Hepatocyte (in vitro differentiated cells): ENCODE measurements around the gene FAM193A. TPM values are rescaled to one million over a fixed set of nuclear protein-coding genes. Genes with fewer than 3 reads are reported as not detected.
A peak's percentile ranks its signal among the peaks of the same experiment; 100 is the strongest.

Experiments used
- DNase-seq: peaks from one replicate; pipeline ENCODE4 v3.0.0-alpha.2; 2016; ENCODE audit warnings: low spot score
- H2AFZ ChIP-seq: fragments of 200-600 bp; sonication (generic); 2 replicates; pipeline ENCODE4 v1.6.0; 2016; ENCODE audit warnings: antibody characterized with exemption, mild to moderate bottlenecking
- H3K27ac ChIP-seq: fragments of 200-600 bp; sonication (generic); 2 replicates; pipeline ENCODE4 v1.5.1; 2016; ENCODE audit warnings: mild to moderate bottlenecking
- H3K27me3 ChIP-seq: fragments of 200-600 bp; sonication (generic); 2 replicates; pipeline ENCODE4 v1.6.1; 2016
- H3K36me3 ChIP-seq: fragments of 200-600 bp; sonication (generic); replicated peaks from 2 replicates; pipeline ENCODE4 v1.5.1; 2016; ENCODE audit warnings: low read depth; ENCODE audit not compliant: insufficient read depth
- H3K4me1 ChIP-seq: fragments of 200-600 bp; sonication (generic); 2 replicates; pipeline ENCODE4 v1.5.1; 2016; ENCODE audit warnings: mild to moderate bottlenecking, moderate library complexity; ENCODE audit not compliant: insufficient read depth
- H3K4me2 ChIP-seq: fragments of 200-600 bp; sonication (generic); 2 replicates; pipeline ENCODE4 v1.6.0; 2016
- H3K4me3 ChIP-seq: fragments of 200-600 bp; sonication (generic); 2 replicates; pipeline ENCODE4 v1.5.1; 2016; ENCODE audit warnings: mild to moderate bottlenecking
- H3K79me2 ChIP-seq: fragments of 200-600 bp; sonication (generic); 2 replicates; pipeline ENCODE4 v1.6.0; 2017; ENCODE audit warnings: mild to moderate bottlenecking
- H3K9me2 ChIP-seq: fragments of 200-600 bp; sonication (generic); replicated peaks from 2 replicates; pipeline ENCODE4 v1.6.0; 2017; ENCODE audit warnings: mild to moderate bottlenecking; ENCODE audit not compliant: insufficient read depth
- H3K9me3 ChIP-seq: fragments of 200-600 bp; sonication (generic); 2 replicates; pipeline ENCODE4 v1.5.1; 2016; ENCODE audit warnings: low read depth, mild to moderate bottlenecking
- H4K20me1 ChIP-seq: fragments of 200-600 bp; sonication (generic); 2 replicates; pipeline ENCODE4 v1.6.0; 2016; ENCODE audit warnings: mild to moderate bottlenecking; ENCODE audit not compliant: insufficient read depth, poor library complexity, severe bottlenecking
- CTCF ChIP-seq: fragments of 200-600 bp; sonication (generic); IDR thresholded peaks from 2 replicates; pipeline ENCODE4 v1.5.1; 2016; ENCODE audit warnings: antibody characterized with exemption, mild to moderate bottlenecking; ENCODE audit not compliant: poor library complexity
- EZH2 ChIP-seq: fragments of 200-600 bp; sonication (generic); IDR thresholded peaks from 2 replicates; pipeline ENCODE4 v1.6.1; 2016; ENCODE audit warnings: antibody characterized with exemption, mild to moderate bottlenecking, borderline replicate concordance
- EZH2phosphoT487 ChIP-seq: fragments of 200-600 bp; sonication (generic); IDR thresholded peaks from one replicate; pipeline ENCODE4 v1.6.1; 2018; ENCODE audit warnings: antibody characterized with exemption, mild to moderate bottlenecking, low read depth, moderate library complexity; ENCODE audit not compliant: unreplicated experiment, severe bottlenecking
- WGBS: methylation state at CpG from one replicate; pipeline ENCODE4 v1.1.6; 2016; ENCODE audit warnings: low lambda C conversion rate; ENCODE audit errors: missing lambda C conversion rate; 5-methylcytosine and 5-hydroxymethylcytosine counted together
- polyA plus RNA-seq: library from polyadenylated mRNA; unstranded; fragments of >200 nt; fragmentation: Nextera tagmentation; extraction: Ambion mirVana; gene quantifications from 2 replicates; pipeline ENCODE4 v1.2.1, GENCODE V29; 2016
- total RNA-seq: library from RNA; depleted of rRNA; stranded (reverse); fragments of >200 nt; gene quantifications from 2 replicates; pipeline ENCODE4 v1.2.3, GENCODE V29; 2014

Gene FAM193A
- total and polyA plus RNA-seq, 2 experiments from 2014 or later = 11.4 to 15.8 TPM

DNA sequence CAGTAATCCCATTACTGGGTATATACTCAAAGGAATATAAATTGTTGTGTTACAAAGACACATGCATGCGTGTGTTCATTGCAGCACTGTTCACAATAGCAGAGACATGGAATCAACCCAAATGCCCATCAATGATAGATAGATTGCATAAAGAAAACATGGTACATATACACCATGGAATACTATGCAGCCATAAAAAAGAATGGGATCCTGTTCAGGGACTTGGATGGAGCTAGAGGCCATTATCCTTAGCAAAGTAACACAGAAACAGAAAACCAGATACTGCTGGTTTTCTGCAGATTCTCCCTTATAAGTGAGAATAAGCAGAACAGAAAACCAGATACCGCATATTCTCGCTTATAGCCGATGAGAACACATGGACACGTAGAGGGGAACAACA is 43.5 kb downstream of the FAM193A start:
- peaks cover 19% of the 10 kb centered on the region for H3K4me1 ChIP-seq

DNA sequence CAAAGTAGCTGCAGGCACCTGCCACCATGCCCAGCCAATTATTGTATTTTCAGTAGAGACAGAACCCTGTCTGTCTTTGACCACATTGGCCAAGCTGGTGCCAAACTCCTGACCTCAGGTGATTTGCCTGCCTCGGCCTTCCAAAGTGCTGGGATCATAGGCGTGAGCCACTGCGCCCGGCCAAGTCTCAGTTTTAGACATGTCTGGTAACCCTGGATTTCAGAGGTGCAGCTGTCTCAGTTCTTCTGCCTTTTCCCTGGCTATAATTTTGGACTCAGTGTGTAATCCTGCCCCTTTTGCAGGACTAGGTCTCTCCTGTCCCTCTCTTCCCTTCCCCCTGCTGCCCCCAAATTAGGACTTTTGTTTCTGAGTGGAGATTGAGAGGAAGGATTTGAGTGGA is 46.6 kb downstream of the FAM193A start:
- H3K9me2 ChIP-seq = no peaks in the 10 kb centered on the region
- H3K36me3 ChIP-seq = no peaks in the 10 kb centered on the region
- peak overlapping the region; percentile 37 for H3K27ac ChIP-seq
- H4K20me1 ChIP-seq = peaks cover 79% of the 10 kb centered on the region
- TF ChIP-seq EZH2phosphoT487 (no peak), CTCF (no peak), EZH2 (no peak)
- H3K27me3 ChIP-seq = no peaks in the 10 kb centered on the region
- peak overlapping the region; percentile 70 for H3K4me2 ChIP-seq
- 76% methylated on average over 4 of the region's 4 CpGs for WGBS
- no peak overlapping the region for H2AFZ ChIP-seq
- no peak for DNase-seq
- no peak overlapping the region for H3K4me3 ChIP-seq
- H3K9me3 ChIP-seq = no peaks in the 10 kb centered on the region
- H3K4me1 ChIP-seq = peaks cover 19% of the 10 kb centered on the region
- H3K79me2 ChIP-seq = peaks cover 96% of the 10 kb centered on the region

More for the DNA sequence above, 43.5 kb downstream of the FAM193A start:
- no peak for DNase-seq
- Histone ChIP-seq H2AFZ (no peak overlapping the region), H3K36me3 (no peaks in the 10 kb centered on the region), H3K4me3 (no peak overlapping the region), H4K20me1 (peaks cover 79% of the 10 kb centered on the region), H3K27me3 (no peaks in the 10 kb centered on the region), H3K9me2 (no peaks in the 10 kb centered on the region), H3K4me2 (no peak overlapping the region), H3K79me2 (peaks cover 96% of the 10 kb centered on the region), H3K27ac (no peak overlapping the region), H3K9me3 (no peaks in the 10 kb centered on the region)
- no peak for TF ChIP-seq CTCF
- TF ChIP-seq EZH2phosphoT487 = no peak
- no peak for TF ChIP-seq EZH2
- 94% methylated on average over 5 of the region's 5 CpGs for WGBS

GRCh38 chr4:2583517-2583916 is 47.1 kb downstream of the FAM193A start:
- peaks cover 96% of the 10 kb centered on the region for H3K79me2 ChIP-seq
- H4K20me1 ChIP-seq = peaks cover 81% of the 10 kb centered on the region
- H3K9me3 ChIP-seq = no peaks in the 10 kb centered on the region
- peak overlapping the region; percentile 37 for H3K27ac ChIP-seq
- peak overlapping the region; percentile 70 for H3K4me2 ChIP-seq
- no peak overlapping the region for H2AFZ ChIP-seq
- peak; percentile 54 for DNase-seq
- no peak for TF ChIP-seq CTCF
- peaks cover 19% of the 10 kb centered on the region for H3K4me1 ChIP-seq
- no peaks in the 10 kb centered on the region for H3K9me2 ChIP-seq
- 20% methylated on average over 4 of the region's 4 CpGs for WGBS
- H3K36me3 ChIP-seq = no peaks in the 10 kb centered on the region
- no peak overlapping the region for H3K4me3 ChIP-seq
- H3K27me3 ChIP-seq = no peaks in the 10 kb centered on the region

- H3K79me2 ChIP-seq = peaks cover 96% of the 10 kb centered on the region
- peaks cover 99% of the 10 kb centered on the region for H4K20me1 ChIP-seq
- WGBS = 98% methylated on average over 5 of the region's 5 CpGs
These were observed 50.1 kb downstream of the FAM193A start for GRCh38 chr4:2586502-2586901.

More at GRCh38 chr4:2586502-2586901, 50.1 kb downstream of the FAM193A start:
- Histone ChIP-seq H3K36me3 (no peaks in the 10 kb centered on the region), H3K4me1 (peaks cover 26% of the 10 kb centered on the region), H3K27me3 (no peaks in the 10 kb centered on the region), H2AFZ (no peak overlapping the region), H3K27ac (no peak overlapping the region), H3K4me3 (no peak overlapping the region), H3K9me2 (no peaks in the 10 kb centered on the region), H3K9me3 (no peaks in the 10 kb centered on the region), H3K4me2 (no peak overlapping the region)
- no peak for DNase-seq
- TF ChIP-seq EZH2phosphoT487 = no peak
- TF ChIP-seq EZH2 = no peak
- no peak for TF ChIP-seq CTCF
